HepG2 (cell line): ENCODE measurements around the gene MROH2A.

Experiments
- NFYB ChIP-seq: sonication (generic); formaldehyde crosslinking; IDR thresholded peaks from 2 replicates; pipeline ENCODE4 v1.4.0; 2020; ENCODE audit warnings: missing genetic modification reagents
- RAD51 ChIP-seq: fragments of 450-650 bp; IDR thresholded peaks from 2 replicates; pipeline ENCODE4 v1.6.1; 2016; ENCODE audit warnings: borderline replicate concordance
- ZNF431 ChIP-seq: sonication (generic); formaldehyde crosslinking; IDR thresholded peaks from 2 replicates; pipeline ENCODE4 v1.9.0; 2022; ENCODE audit warnings: missing genetic modification reagents, low read depth, mild to moderate bottlenecking, borderline replicate concordance

- TF ChIP-seq ZNF431 (CRISPR knock-in tag) (no peak), RAD51 (no peak), NFYB (CRISPR knock-in tag) (no peak)
Measured at GRCh38 chr2:233816771-233817170, 38.6 kb downstream of the MROH2A start.
